ENCODE measurements around the gene PILRA. TPM values are rescaled to one million over a fixed set of nuclear protein-coding genes. Genes with fewer than 3 reads are reported as not detected.
"Not testable (repeated sequence)": the region's sequence is repeated elsewhere in the genome, so short reads cannot be mapped to it uniquely, and the experiment has no call there.

Gene PILRA
- total RNA-seq, 1 donor from 2014 or later, result 2.2 TPM

GRCh38 chr7:100370303-100370702 is 3.0 kb upstream of the PILRA start:
- intact Hi-C loops (cut with micrococcal nuclease), result no loop called here
- peaks cover 92% of the 10 kb centered on the region for H3K4me1 Mint-ChIP-seq
- ChIA-PET CTCF (interaction anchor here (1.0 kb wide), 1 partner anchor 38 kb away, joined by 3 read pairs; no protein-coding TSS in a partner anchor), POLR2A (interaction anchor here (1.3 kb wide), 1 partner anchor 59 kb away, joined by 7 read pairs; the partner anchor contains the start of genes MEPCE and ZCWPW1)
- no peaks in the 10 kb centered on the region for H3K9me3 Mint-ChIP-seq
- no peak overlapping the region for H3K4me3 Mint-ChIP-seq
- H3K36me3 Mint-ChIP-seq (ENCODE audit: low read depth), result peaks cover 1% of the 10 kb centered on the region
- no peaks in the 10 kb centered on the region for H3K27me3 Mint-ChIP-seq
- ATAC-seq (ENCODE audit: low read depth) (no peak), DNase-seq (no peak)
- peak overlapping the region; percentile 91 for H3K27ac Mint-ChIP-seq
- TF ChIP-seq CTCF (IDR thresholded peaks at IDR 0.05), result no peak

GRCh38 chr7:100370746-100371145 is 2.5 kb upstream of the PILRA start:
- Mint-ChIP-seq H3K9me3 (no peaks in the 10 kb centered on the region), H3K27me3 (no peaks in the 10 kb centered on the region), H3K4me1 (peaks cover 88% of the 10 kb centered on the region), H3K36me3 (ENCODE audit: low read depth) (no peaks in the 10 kb centered on the region), H3K4me3 (no peak overlapping the region), H3K27ac (peak overlapping the region; percentile 91)
- no peak for TF ChIP-seq CTCF (IDR thresholded peaks at IDR 0.05)
- no peak for DNase-seq
- no peak for ATAC-seq (ENCODE audit: low read depth)
- ChIA-PET CTCF (interaction anchor here (1.0 kb wide), 1 partner anchor 37 kb away, joined by 3 read pairs; no protein-coding TSS in a partner anchor), POLR2A (interaction anchor here (1.3 kb wide), 1 partner anchor 58 kb away, joined by 7 read pairs; the partner anchor contains the start of genes MEPCE and ZCWPW1)
- intact Hi-C loops (cut with micrococcal nuclease), result no loop called here

GRCh38 chr7:100371561-100372171 is 1.6 kb upstream of the PILRA start:
- TF ChIP-seq CTCF (IDR thresholded peaks at IDR 0.05), result no peak
- Mint-ChIP-seq H3K9me3 (no peaks in the 10 kb centered on the region), H3K4me3 (no peak overlapping the region), H3K4me1 (peaks cover 79% of the 10 kb centered on the region), H3K36me3 (ENCODE audit: low read depth) (no peaks in the 10 kb centered on the region), H3K27ac (peak overlapping the region; percentile 91), H3K27me3 (no peaks in the 10 kb centered on the region)
- ATAC-seq (ENCODE audit: low read depth), result no peak
- DNase-seq, result no peak
- CTCF ChIA-PET, result interaction anchor here (1.4 kb wide), 1 partner anchor 36 kb away, joined by 7 read pairs; no protein-coding TSS in a partner anchor
- POLR2A ChIA-PET, result interaction anchor here (0.6 to 0.9 kb wide), 2 partner anchors 7 to 57 kb away, joined by 3 read pairs; partner anchors contain the start of gene ZCWPW1
- intact Hi-C loops (cut with micrococcal nuclease), result no loop called here

- peak overlapping the region; percentile 91 for H3K27ac Mint-ChIP-seq
- no peaks in the 10 kb centered on the region for H3K36me3 Mint-ChIP-seq (ENCODE audit: low read depth)
- POLR2A ChIA-PET, result interaction anchor here (0.6 to 0.9 kb wide), 2 partner anchors 8 to 57 kb away, joined by 3 read pairs; partner anchors contain the start of gene ZCWPW1
- TF ChIP-seq CTCF (IDR thresholded peaks at IDR 0.05), result no peak
- CTCF ChIA-PET, result interaction anchor here (1.4 kb wide), 1 partner anchor 35 kb away, joined by 7 read pairs; no protein-coding TSS in a partner anchor
- H3K4me3 Mint-ChIP-seq, result no peak overlapping the region
- peaks cover 73% of the 10 kb centered on the region for H3K4me1 Mint-ChIP-seq
- ATAC-seq (ENCODE audit: low read depth), result no peak
- no peaks in the 10 kb centered on the region for H3K27me3 Mint-ChIP-seq
- intact Hi-C loops (cut with micrococcal nuclease), result no loop called here
- no peaks in the 10 kb centered on the region for H3K9me3 Mint-ChIP-seq
- no peak for DNase-seq
These were observed 1.0 kb upstream of the PILRA start for GRCh38 chr7:100372256-100372655.

GRCh38 chr7:100372694-100373093 is 593 bp upstream of the PILRA start:
- peaks cover 68% of the 10 kb centered on the region for H3K4me1 Mint-ChIP-seq
- no peak for ATAC-seq (ENCODE audit: low read depth)

GRCh38 chr7:100373870-100374598 is 747 bp downstream of the PILRA start:
- intact Hi-C loops (cut with micrococcal nuclease); H3K9me3 Mint-ChIP-seq; H3K36me3 Mint-ChIP-seq (ENCODE audit: low read depth); H3K4me3 Mint-ChIP-seq; H3K27me3 Mint-ChIP-seq: not testable (repeated sequence)
- Mint-ChIP-seq H3K4me1 (peaks cover 55% of the 10 kb centered on the region), H3K27ac (peak overlapping the region; percentile 19)
- ChIA-PET CTCF (interaction anchor here (0.6 to 1.5 kb wide), 4 partner anchors 19 to 35 kb away, joined by 3 to 10 read pairs (median 4); no protein-coding TSS in a partner anchor), POLR2A (interaction anchor here (0.7 to 1.2 kb wide), 4 partner anchors 9 to 109 kb away, joined by 3 to 6 read pairs (median 3); no protein-coding TSS in a partner anchor)
- peak; percentile 6 for DNase-seq
- ATAC-seq (ENCODE audit: low read depth), result peak; percentile 12

More at GRCh38 chr7:100372694-100373093, 593 bp upstream of the PILRA start:
- DNase-seq, result no peak
- CTCF ChIA-PET, result interaction anchor here (1.4 kb wide), 1 partner anchor 35 kb away, joined by 7 read pairs; no protein-coding TSS in a partner anchor
- H3K4me3 Mint-ChIP-seq, result no peak overlapping the region
- peak overlapping the region; percentile 59 for H3K27ac Mint-ChIP-seq
- no peak for TF ChIP-seq CTCF (IDR thresholded peaks at IDR 0.05)
- no peaks in the 10 kb centered on the region for H3K36me3 Mint-ChIP-seq (ENCODE audit: low read depth)
- POLR2A ChIA-PET, result interaction anchor here (0.9 kb wide), 1 partner anchor 56 kb away, joined by 3 read pairs; the partner anchor contains the start of gene ZCWPW1
- intact Hi-C loops (cut with micrococcal nuclease), result no loop called here
- H3K27me3 Mint-ChIP-seq, result no peaks in the 10 kb centered on the region
- H3K9me3 Mint-ChIP-seq, result no peaks in the 10 kb centered on the region
